HepG2 (cell line): Measurements from ENCODE around the gene KLHDC1. TPM values are rescaled to one million over a fixed set of nuclear protein-coding genes. Genes with fewer than 3 reads are reported as not detected.

Source experiments
- ATF4 ChIP-seq, 2 experiments: fragments of 450-650 bp in 1 of 2; sonication (generic) in 1 of 2; formaldehyde crosslinking; IDR thresholded peaks; 2 replicates each; pipeline versions ENCODE4 v1.5.0 to v1.8.0; 2020 to 2022; ENCODE audit warnings: mild to moderate bottlenecking in 1 of 2, missing genetic modification reagents in 1 of 2
- CENPT ChIP-seq: sonication (generic); formaldehyde crosslinking; IDR thresholded peaks from 2 replicates; pipeline ENCODE4 v1.8.0; 2022; ENCODE audit warnings: low read depth, mild to moderate bottlenecking, moderate library complexity, missing genetic modification reagents
- DMTF1 ChIP-seq: sonication (generic); formaldehyde crosslinking; IDR thresholded peaks from 2 replicates; pipeline ENCODE4 v1.4.0; 2020; ENCODE audit warnings: mild to moderate bottlenecking, missing genetic modification reagents
- FOXO1 ChIP-seq: sonication (generic); formaldehyde crosslinking; IDR thresholded peaks from 2 replicates; pipeline ENCODE4 v1.4.0; 2020; ENCODE audit warnings: missing genetic modification reagents
- GABPB1 ChIP-seq: IDR thresholded peaks from 2 replicates; pipeline ENCODE4 v1.6.1; 2016; ENCODE audit warnings: mild to moderate bottlenecking, missing genetic modification reagents, moderate library complexity, missing compliant biosample characterization
- KDM2A ChIP-seq: sonication (generic); formaldehyde crosslinking; IDR thresholded peaks from 2 replicates; pipeline ENCODE4 v1.4.0; 2020; ENCODE audit warnings: low read depth, missing genetic modification reagents, borderline replicate concordance
- MXD1 ChIP-seq: sonication (generic); formaldehyde crosslinking; IDR thresholded peaks from 2 replicates; pipeline ENCODE4 v1.4.0; 2020; ENCODE audit warnings: mild to moderate bottlenecking, missing genetic modification reagents
- MXD3 ChIP-seq: IDR thresholded peaks from 2 replicates; pipeline ENCODE4 v1.6.1; 2016; ENCODE audit warnings: mild to moderate bottlenecking, missing biosample characterization, missing genetic modification reagents
- NFIB ChIP-seq: sonication (generic); formaldehyde crosslinking; IDR thresholded peaks from 2 replicates; pipeline ENCODE4 v1.9.0; 2021; ENCODE audit warnings: missing genetic modification reagents, mild to moderate bottlenecking, borderline replicate concordance
- PATZ1 ChIP-seq: sonication (generic); formaldehyde crosslinking; IDR thresholded peaks from 2 replicates; pipeline ENCODE4 v1.4.0; 2020; ENCODE audit warnings: missing genetic modification reagents
- RBFOX2 ChIP-seq: fragments of 200-400 bp; formaldehyde crosslinking; IDR thresholded peaks from 2 replicates; pipeline ENCODE4 v1.6.1; 2017; ENCODE audit warnings: low read depth, mild to moderate bottlenecking, low read length
- TBL1XR1 ChIP-seq: fragments of 150-350 bp; IDR thresholded peaks from 2 replicates; pipeline ENCODE4 v1.6.1; 2014; ENCODE audit warnings: borderline replicate concordance, low read length; ENCODE audit not compliant: partially characterized antibody
- TSC22D2 ChIP-seq: sonication (generic); formaldehyde crosslinking; IDR thresholded peaks from 2 replicates; pipeline ENCODE4 v1.5.1; 2020; ENCODE audit warnings: missing genetic modification reagents, mild to moderate bottlenecking, borderline replicate concordance
- ZNF138 ChIP-seq: sonication (generic); formaldehyde crosslinking; IDR thresholded peaks from 2 replicates; pipeline ENCODE4 v1.5.0; 2020; ENCODE audit warnings: mild to moderate bottlenecking, low read depth, missing genetic modification reagents
- ZNF18 ChIP-seq: sonication (generic); formaldehyde crosslinking; IDR thresholded peaks from 2 replicates; pipeline ENCODE4 v1.8.0; 2022; ENCODE audit warnings: mild to moderate bottlenecking, missing genetic modification reagents; ENCODE audit not compliant: insufficient replicate concordance
- ZNF547 ChIP-seq: sonication (generic); formaldehyde crosslinking; IDR thresholded peaks from 2 replicates; pipeline ENCODE4 v1.5.1; 2020; ENCODE audit warnings: mild to moderate bottlenecking, missing genetic modification reagents
- ZNF691 ChIP-seq: sonication (generic); formaldehyde crosslinking; IDR thresholded peaks from 2 replicates; pipeline ENCODE4 v1.4.0; 2020; ENCODE audit warnings: missing genetic modification reagents, low read depth, mild to moderate bottlenecking, borderline replicate concordance
- ZNF792 ChIP-seq: IDR thresholded peaks from 2 replicates; pipeline ENCODE4 v1.6.1; 2016
- polyA plus RNA-seq, 8 experiments: library from polyadenylated mRNA; depleted of rRNA in 3 of 8; stranded (reverse) in 7 of 8; unstranded in 1 of 8; fragments of >200 nt; fragmentation: Illumina TruSeq in 4 of 8; extraction: Trizol in 4 of 8; gene quantifications; 2 replicates each; pipeline versions ENCODE4 v1.2.1 to v1.2.3, GENCODE V29; 2011 to 2016; ENCODE audit warnings: low read depth in 4 of 8, missing spikeins in 1 of 8, mixed read lengths in 1 of 8; ENCODE audit not compliant: insufficient read depth in 1 of 8
- total RNA-seq, 5 experiments: library from RNA; depleted of rRNA; stranded (reverse); fragments of >200 nt; fragmentation: Illumina TruSeq; extraction: Trizol; gene quantifications; 2 replicates each; pipeline ENCODE4 v1.2.3, GENCODE V29; 2016; ENCODE audit warnings: low read depth in 1 of 5

KLHDC1 gene
- total and polyA plus RNA-seq, 2 of the 13 experiments (the other 11 are each of a cell fraction or from before 2014, with no cell fraction given) = 0.11 TPM; not detected in 1

GRCh38 chr14:49692811-49693734 is at the start of gene KLHDC1 (continued):
- TF ChIP-seq ZNF691 = peak; percentile 85; the same call in 1 of the 2 replicates
- peak; percentile 73; the same call in 1 of the 2 replicates for TF ChIP-seq MXD3
- 0 out of 4 replicates have a peak, but pooled peaks of 1 of the 2 experiments have one; percentile 34 for TF ChIP-seq ATF4 (CRISPR knock-in tag; IDR thresholded peaks at IDR 0.05)
- no peak for TF ChIP-seq TBL1XR1
- TF ChIP-seq FOXO1 = peak; percentile 53; the same call in 1 of the 2 replicates
- TF ChIP-seq KDM2A (CRISPR knock-in tag) = peak; percentile 90; the same call in 1 of the 2 replicates
- peak; percentile 48; the same call in 1 of the 2 replicates for TF ChIP-seq PATZ1 (CRISPR knock-in tag)
- TF ChIP-seq RBFOX2 = peak; percentile 95
- peak; percentile 82 for TF ChIP-seq TSC22D2 (CRISPR knock-in tag)
- TF ChIP-seq DMTF1 = no peak
- TF ChIP-seq ZNF792 (CRISPR knock-in tag) = no peak; the same call in 1 of the 2 replicates
- peak; percentile 83 for TF ChIP-seq GABPB1 (CRISPR knock-in tag)
- TF ChIP-seq ZNF18 = peak; percentile 63
- TF ChIP-seq NFIB = no peak
- TF ChIP-seq ZNF138 (CRISPR knock-in tag) = peak; percentile 89; the same call in 1 of the 2 replicates
- 0 out of 2 replicates have a peak, but pooled peaks have one; percentile 48 for TF ChIP-seq CENPT (CRISPR knock-in tag)
- TF ChIP-seq MXD1 (CRISPR knock-in tag) = 0 out of 2 replicates have a peak, but pooled peaks have one; percentile 65
- peak; percentile 75; the same call in 1 of the 2 replicates for TF ChIP-seq ZNF547
